Measurements from ENCODE around the gene CENPP. TPM values are rescaled to one million over a fixed set of nuclear protein-coding genes. Genes with fewer than 3 reads are reported as not detected.

CENPP gene
- polyA plus RNA-seq, 4 donors: 5.2 to 7.3 (median 5.7) TPM

- DNase-seq (ENCODE audit: low read depth in 4 of 4, low spot score in 3 of 4): no peak
Observed at GRCh38 chr9:92312887-92313623, 12.7 kb upstream of the CENPP start.

- no peak for DNase-seq (ENCODE audit: low read depth in 4 of 4, low spot score in 3 of 4)
Observed at GRCh38 chr9:92313624-92314012, 12.1 kb upstream of the CENPP start.

GRCh38 chr9:92315456-92315855, 10.3 kb upstream of the CENPP start:
- no peak for DNase-seq (ENCODE audit: low read depth in 4 of 4, low spot score in 3 of 4)

GRCh38 chr9:92324431-92324830, 1.3 kb upstream of the CENPP start:
- DNase-seq (ENCODE audit: low read depth in 4 of 4, low spot score in 3 of 4): no peak

GRCh38 chr9:92324889-92325268, 874 bp upstream of the CENPP start:
- DNase-seq (ENCODE audit: low read depth in 4 of 4, low spot score in 3 of 4): peak in 1 of 4 donors; percentile 37

GRCh38 chr9:92325991-92326500, 293 bp downstream of the CENPP start:
- DNase-seq (ENCODE audit: low read depth in 4 of 4, low spot score in 3 of 4): no peak

GRCh38 chr9:92327283-92327850, 1.6 kb downstream of the CENPP start:
- DNase-seq (ENCODE audit: low read depth in 4 of 4, low spot score in 3 of 4): no peak

- no peak for DNase-seq (ENCODE audit: low read depth in 4 of 4, low spot score in 3 of 4)
Observed at GRCh38 chr9:92328225-92328624, 2.5 kb downstream of the CENPP start.

- DNase-seq (ENCODE audit: low read depth in 4 of 4, low spot score in 3 of 4): peak in 3 of 4 donors; percentile 33 to 52 (median 36)
Observed at GRCh38 chr9:92332577-92333281, 7.0 kb downstream of the CENPP start.

GRCh38 chr9:92333282-92333634, 7.5 kb downstream of the CENPP start:
- no peak for DNase-seq (ENCODE audit: low read depth in 4 of 4, low spot score in 3 of 4)

- DNase-seq (ENCODE audit: low read depth in 4 of 4, low spot score in 3 of 4): no peak
Observed at GRCh38 chr9:92341578-92341977, 15.8 kb downstream of the CENPP start.

- no peak for DNase-seq (ENCODE audit: low read depth in 4 of 4, low spot score in 3 of 4)
Observed at GRCh38 chr9:92342825-92343488, 17.2 kb downstream of the CENPP start.

GRCh38 chr9:92345582-92345981, 19.8 kb downstream of the CENPP start:
- no peak for DNase-seq (ENCODE audit: low read depth in 4 of 4, low spot score in 3 of 4)

- peak in 2 of 4 donors; percentile 16 to 41 for DNase-seq (ENCODE audit: low read depth in 4 of 4, low spot score in 3 of 4)
Observed at GRCh38 chr9:92349771-92350739, 24.3 kb downstream of the CENPP start.

GRCh38 chr9:92350740-92351133, 25.0 kb downstream of the CENPP start:
- no peak for DNase-seq (ENCODE audit: low read depth in 4 of 4, low spot score in 3 of 4)

- no peak for DNase-seq (ENCODE audit: low read depth in 4 of 4, low spot score in 3 of 4)
Observed at GRCh38 chr9:92353051-92353450, 27.3 kb downstream of the CENPP start.

GRCh38 chr9:92359394-92359995, 33.7 kb downstream of the CENPP start:
- no peak for DNase-seq (ENCODE audit: low read depth in 4 of 4, low spot score in 3 of 4)

- no peak for DNase-seq (ENCODE audit: low read depth in 4 of 4, low spot score in 3 of 4)
Observed at GRCh38 chr9:92360083-92360482, 34.3 kb downstream of the CENPP start.

GRCh38 chr9:92369075-92369474, 43.3 kb downstream of the CENPP start:
- no peak for DNase-seq (ENCODE audit: low read depth in 4 of 4, low spot score in 3 of 4)

GRCh38 chr9:92373167-92373566, 47.4 kb downstream of the CENPP start:
- no peak for DNase-seq (ENCODE audit: low read depth in 4 of 4, low spot score in 3 of 4)

Data from right renal pelvis (tissue), 4 donors.